Calu3 (cell line): Measurements from ENCODE around the gene SOCS2. TPM values are rescaled to one million over a fixed set of nuclear protein-coding genes. Genes with fewer than 3 reads are reported as not detected.

ENCODE experiments used
- BruUV-seq: library from RNA; stranded (reverse); fragments of 400-500 nt; replicated peaks from 2 replicates; lab custom pipeline; 2021; lab: Mats Ljungman, UMichigan
- CTCF ChIA-PET: fragments of 300-600 bp; sonication (Branson Sonifier 250); formaldehyde crosslinking; loops from one replicate; lab custom pipeline; 2022; ENCODE audit warnings: antibody characterized with exemption; lab: Charles Lee
- DNase-seq: peaks from one replicate; pipeline ENCODE4 v3.0.0; 2022
- H3K27ac Mint-ChIP-seq: one replicate; pipeline ENCODE4 v1.8.0; 2022; ENCODE audit warnings: mixed read lengths; ENCODE audit not compliant: unreplicated experiment
- H3K27me3 Mint-ChIP-seq: one replicate; pipeline ENCODE4 v1.8.0; 2022; ENCODE audit warnings: mixed read lengths; ENCODE audit not compliant: unreplicated experiment
- H3K36me3 Mint-ChIP-seq: one replicate; pipeline ENCODE4 v1.8.0; 2022; ENCODE audit warnings: mild to moderate bottlenecking, moderate library complexity, mixed read lengths; ENCODE audit not compliant: insufficient read depth, unreplicated experiment
- H3K4me1 Mint-ChIP-seq: one replicate; pipeline ENCODE4 v1.8.0; 2022; ENCODE audit warnings: mild to moderate bottlenecking, low read depth, mixed read lengths; ENCODE audit not compliant: unreplicated experiment
- H3K4me3 Mint-ChIP-seq: one replicate; pipeline ENCODE4 v1.8.0; 2022; ENCODE audit warnings: mild to moderate bottlenecking, low read depth, moderate library complexity, mixed read lengths; ENCODE audit not compliant: unreplicated experiment
- H3K9me3 Mint-ChIP-seq: one replicate; pipeline ENCODE4 v1.8.0; 2022; ENCODE audit warnings: low read depth, mixed read lengths; ENCODE audit not compliant: unreplicated experiment
- intact Hi-C: fragments of 100-400 bp; cut with micrococcal nuclease; formaldehyde crosslinking; loops from one replicate; pipeline ENCODE4 v1.10.0; 2022; ENCODE audit not compliant: unreplicated experiment
- total RNA-seq: library from RNA; stranded (reverse); gene quantifications from 2 replicates; pipeline ENCODE4 v1.2.3, GENCODE V29; 2022
- TF ChIP-seq, protein P1 (sequence below): fragments of 200-600 bp; IDR thresholded peaks from one replicate; pipeline ENCODE4 v1.8.0; 2022; ENCODE audit warnings: antibody characterized with exemption; ENCODE audit not compliant: unreplicated experiment

The SOCS2 gene
- total RNA-seq, 1 experiment from 2014 or later = 4.6 TPM

DNA sequence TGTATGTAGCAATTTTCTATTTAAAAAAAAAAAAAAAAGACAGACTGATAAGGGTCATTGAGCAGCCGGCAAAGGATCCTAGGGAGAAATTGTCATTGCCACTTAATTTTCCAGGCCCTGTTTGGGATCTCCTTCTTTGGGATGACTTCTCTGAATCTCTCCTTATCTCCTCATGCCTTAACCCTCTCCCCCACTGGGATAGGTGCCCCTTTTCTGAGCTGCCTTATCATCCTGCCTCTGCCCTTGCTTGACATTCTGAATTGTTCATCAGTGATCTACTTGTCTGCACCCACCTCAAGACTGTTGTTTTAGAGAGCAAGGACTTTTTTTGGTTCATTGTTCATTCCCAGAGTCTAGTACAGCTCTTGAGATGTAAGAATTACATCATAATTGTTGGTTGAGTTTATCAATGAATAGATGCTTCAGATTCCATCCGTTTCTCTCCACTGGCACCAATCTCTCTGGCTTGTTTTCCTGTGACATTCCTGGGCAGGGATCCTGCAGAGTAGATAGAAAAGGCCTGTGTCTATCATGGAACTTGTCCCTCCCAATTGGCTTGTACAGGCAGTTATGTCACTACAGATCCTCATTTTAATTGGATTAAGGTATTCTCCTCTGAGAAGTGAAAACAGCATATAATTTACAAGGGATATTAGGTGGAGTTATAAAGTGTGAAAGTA lies 42.6 kb downstream of the SOCS2 start:
- Mint-ChIP-seq H3K4me3 (no peak overlapping the region), H3K27ac (no peak overlapping the region), H3K36me3 (no peaks in the 10 kb centered on the region), H3K4me1 (no peaks in the 10 kb centered on the region), H3K9me3 (peaks cover 2% of the 10 kb centered on the region), H3K27me3 (peaks cover 18% of the 10 kb centered on the region)
- intact Hi-C loops = no loop called here
- BruUV-seq = no TSS peak
- CTCF ChIA-PET = no interaction called here
- TF ChIP-seq, protein P1, sequence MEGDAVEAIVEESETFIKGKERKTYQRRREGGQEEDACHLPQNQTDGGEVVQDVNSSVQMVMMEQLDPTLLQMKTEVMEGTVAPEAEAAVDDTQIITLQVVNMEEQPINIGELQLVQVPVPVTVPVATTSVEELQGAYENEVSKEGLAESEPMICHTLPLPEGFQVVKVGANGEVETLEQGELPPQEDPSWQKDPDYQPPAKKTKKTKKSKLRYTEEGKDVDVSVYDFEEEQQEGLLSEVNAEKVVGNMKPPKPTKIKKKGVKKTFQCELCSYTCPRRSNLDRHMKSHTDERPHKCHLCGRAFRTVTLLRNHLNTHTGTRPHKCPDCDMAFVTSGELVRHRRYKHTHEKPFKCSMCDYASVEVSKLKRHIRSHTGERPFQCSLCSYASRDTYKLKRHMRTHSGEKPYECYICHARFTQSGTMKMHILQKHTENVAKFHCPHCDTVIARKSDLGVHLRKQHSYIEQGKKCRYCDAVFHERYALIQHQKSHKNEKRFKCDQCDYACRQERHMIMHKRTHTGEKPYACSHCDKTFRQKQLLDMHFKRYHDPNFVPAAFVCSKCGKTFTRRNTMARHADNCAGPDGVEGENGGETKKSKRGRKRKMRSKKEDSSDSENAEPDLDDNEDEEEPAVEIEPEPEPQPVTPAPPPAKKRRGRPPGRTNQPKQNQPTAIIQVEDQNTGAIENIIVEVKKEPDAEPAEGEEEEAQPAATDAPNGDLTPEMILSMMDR = no peak
- no peak for DNase-seq

DNA sequence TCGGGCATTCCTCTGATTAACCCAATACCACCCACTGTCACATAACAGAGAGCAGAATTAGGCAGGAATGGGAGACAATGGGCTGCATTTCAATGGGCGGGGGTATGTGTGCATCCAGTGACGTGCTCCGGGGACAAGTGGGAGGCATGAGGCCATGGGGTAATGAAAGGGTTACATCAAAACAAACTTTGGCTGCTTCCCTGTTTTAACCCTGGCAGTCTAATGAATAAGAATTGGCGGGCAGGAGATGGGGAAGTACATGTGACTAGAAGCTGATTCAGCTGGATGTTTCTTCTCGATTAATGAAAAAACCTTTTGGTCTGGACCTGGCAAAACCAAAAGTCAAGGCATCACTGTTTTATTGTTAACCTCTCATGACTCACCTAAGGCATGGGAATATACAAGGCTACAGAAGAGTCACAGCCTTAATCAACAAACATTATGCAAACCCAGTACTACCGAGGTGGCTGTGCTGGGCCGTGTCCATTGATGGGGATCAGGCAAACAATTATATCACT lies 44.2 kb downstream of the SOCS2 start:
- intact Hi-C loops = no loop called here
- TF ChIP-seq, protein P1 = no peak
- no peak for DNase-seq
- Mint-ChIP-seq H3K36me3 (no peaks in the 10 kb centered on the region), H3K27ac (no peak overlapping the region), H3K4me1 (no peaks in the 10 kb centered on the region), H3K27me3 (peaks cover 17% of the 10 kb centered on the region), H3K4me3 (no peak overlapping the region), H3K9me3 (peaks cover 2% of the 10 kb centered on the region)
- CTCF ChIA-PET = no interaction called here
- no TSS peak for BruUV-seq

DNA sequence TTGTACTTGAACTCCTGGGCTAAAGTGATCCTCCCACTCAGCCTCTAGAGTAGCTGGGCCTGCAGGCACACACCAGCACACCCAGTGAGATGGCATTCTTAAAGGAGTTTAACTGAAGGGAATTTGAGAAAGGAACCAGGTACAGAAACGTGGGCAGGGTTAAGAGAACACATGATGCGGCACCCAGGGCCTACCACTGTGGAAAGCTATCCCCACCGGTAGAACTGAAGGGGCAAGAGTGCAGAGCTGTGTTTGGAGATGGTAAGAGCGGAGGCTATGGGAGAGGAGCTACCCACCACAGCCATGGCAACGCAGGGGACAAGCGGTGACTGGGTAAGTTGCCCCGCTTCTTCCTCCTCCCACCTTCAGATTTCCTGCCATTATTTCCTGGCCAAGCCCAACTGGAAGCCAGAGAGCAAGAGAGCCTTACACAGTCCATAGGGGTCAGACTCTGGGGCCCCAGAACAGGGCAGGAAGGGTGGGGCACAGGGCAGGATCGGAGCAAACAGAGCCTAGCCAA lies 46.5 kb downstream of the SOCS2 start:
- TF ChIP-seq, protein P1 = no peak
- H3K4me1 Mint-ChIP-seq = no peaks in the 10 kb centered on the region
- peaks cover 2% of the 10 kb centered on the region for H3K9me3 Mint-ChIP-seq
- no peaks in the 10 kb centered on the region for H3K27me3 Mint-ChIP-seq
- DNase-seq = no peak
- intact Hi-C loops = no loop called here
- H3K4me3 Mint-ChIP-seq = no peak overlapping the region
- H3K36me3 Mint-ChIP-seq = no peaks in the 10 kb centered on the region
- no TSS peak for BruUV-seq
- no peak overlapping the region for H3K27ac Mint-ChIP-seq
- CTCF ChIA-PET = no interaction called here

DNA sequence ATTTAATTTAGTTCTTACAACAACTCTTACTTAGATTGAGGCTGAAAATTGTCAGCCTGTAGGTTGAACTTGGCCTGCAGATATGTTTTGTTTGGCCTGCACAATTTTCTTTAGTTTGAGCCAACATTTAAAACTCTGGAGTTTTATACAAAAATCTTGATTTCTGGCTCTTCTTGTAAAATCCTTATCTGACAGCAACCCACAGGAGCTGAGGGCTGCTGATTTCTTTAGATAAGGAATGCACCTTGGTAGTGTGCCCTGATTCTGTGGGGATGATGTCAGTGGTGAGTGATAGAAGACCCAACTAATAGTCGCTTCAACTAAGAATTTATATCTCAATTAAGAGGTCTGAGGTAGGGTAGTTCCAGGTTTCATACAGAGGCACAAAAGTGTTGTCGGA lies 49.5 kb downstream of the SOCS2 start:
- intact Hi-C loops = no loop called here
- no TSS peak for BruUV-seq
- Mint-ChIP-seq H3K4me3 (no peak overlapping the region), H3K36me3 (no peaks in the 10 kb centered on the region), H3K4me1 (peaks cover 22% of the 10 kb centered on the region), H3K9me3 (peaks cover 5% of the 10 kb centered on the region), H3K27me3 (no peaks in the 10 kb centered on the region), H3K27ac (no peak overlapping the region)
- TF ChIP-seq, protein P1 = no peak
- CTCF ChIA-PET = no interaction called here
- DNase-seq = no peak
